Esophagus muscularis mucosa (tissue), 4 donors: Measurements from ENCODE around the gene ZNF747. TPM values are rescaled to one million over a fixed set of nuclear protein-coding genes. Genes with fewer than 3 reads are reported as not detected.

Experiments used
- DNase-seq: peaks from one replicate; pipeline ENCODE4 v3.0.0-alpha.2; 2017; ENCODE audit errors: extremely low spot score
- H3K27ac ChIP-seq, 4 donors: fragments of 200-600 bp; sonication (generic); replicated peaks in 1 of 4; 1 replicate in 3 of 4; 2 replicates in 1 of 4; pipeline ENCODE4 v1.5.1; 2016 to 2019; ENCODE audit warnings: mild to moderate bottlenecking in 1 of 4
- H3K27me3 ChIP-seq, 4 donors: fragments of 200-600 bp; sonication (generic); one replicate each; pipeline versions ENCODE4 v1.5.1 to v1.6.0; 2016 to 2019
- H3K36me3 ChIP-seq, 4 donors: fragments of 200-600 bp; sonication (generic); one replicate each; pipeline ENCODE4 v1.5.1; 2016 to 2019
- H3K4me1 ChIP-seq, 4 donors: fragments of 200-600 bp; sonication (generic); one replicate each; pipeline ENCODE4 v1.5.1; 2016 to 2019
- H3K4me3 ChIP-seq, 4 donors: fragments of 200-600 bp; sonication (generic); 1 replicate in 2 of 4; 2 replicates in 2 of 4; pipeline ENCODE4 v1.5.1; 2016 to 2019; ENCODE audit warnings: mild to moderate bottlenecking in 4 of 4, moderate library complexity in 1 of 4
- H3K9me3 ChIP-seq, 4 donors: fragments of 200-600 bp; sonication (generic); 1 replicate in 3 of 4; 2 replicates in 1 of 4; pipeline ENCODE4 v1.5.1; 2016 to 2019
- CTCF ChIP-seq, 3 experiments: fragments of 200-600 bp in 2 of 3; fragments of 450-650 bp in 1 of 3; sonication (generic) in 2 of 3; IDR thresholded peaks; one replicate each; pipeline ENCODE4 v1.5.1; 2017 to 2019; ENCODE audit warnings: antibody characterized with exemption in 3 of 3, mild to moderate bottlenecking in 2 of 3, moderate library complexity in 1 of 3
- EP300 ChIP-seq: sonication (generic); formaldehyde crosslinking; IDR thresholded peaks from one replicate; pipeline ENCODE4 v1.6.1; 2017; ENCODE audit warnings: antibody characterized with exemption
- POLR2A ChIP-seq: fragments of 450-650 bp; IDR thresholded peaks from one replicate; pipeline ENCODE4 v1.6.1; 2017; ENCODE audit warnings: antibody characterized with exemption, moderate library complexity, mild to moderate bottlenecking, low read depth
- POLR2AphosphoS5 ChIP-seq, 2 donors: sonication (generic); formaldehyde crosslinking; IDR thresholded peaks; one replicate each; pipeline ENCODE4 v1.6.1; 2017; ENCODE audit warnings: antibody characterized with exemption in 2 of 2
- WGBS: methylation state at CpG from one replicate; pipeline ENCODE4 v1.1.5; 2018; 5-methylcytosine and 5-hydroxymethylcytosine counted together
- intact Hi-C: fragments of 100-400 bp; cut with DNase I; formaldehyde crosslinking; loops from one replicate; pipeline ENCODE4 v1.15.1; 2023
- total RNA-seq, 4 donors: library from RNA; depleted of rRNA; stranded (reverse); fragments of >200 nt; gene quantifications; one replicate each; pipeline versions ENCODE4 v1.1.0 to v1.2.1, GENCODE V29; 2016

Gene ZNF747
- total RNA-seq, 4 donors from 2014 or later, result 15.2 to 29.6 (median 22.3) TPM

- Histone ChIP-seq H3K27me3 (no peaks in the 10 kb centered on the region), H3K27ac (peak overlapping the region; percentile 90 to 97 (median 92)), H3K4me1 (peaks cover 9 to 47% (median 41%) of the 10 kb centered on the region in 4 donors), H3K4me3 (peak overlapping the region; percentile 70 to 89 (median 79)), H3K36me3 (peaks cover 14 to 27% (median 23%) of the 10 kb centered on the region in 4 donors), H3K9me3 (no peaks in the 10 kb centered on the region)
- intact Hi-C loops, result loop anchor here (1.0 kb wide), 1 partner anchor 24 kb away; no protein-coding TSS in a partner anchor
- WGBS, result 89% methylated on average over 21 of the region's 21 CpGs
- no peak for TF ChIP-seq CTCF (IDR thresholded peaks at IDR 0.05)
- TF ChIP-seq POLR2A, result no peak
- no peak for DNase-seq
Measured at GRCh38 chr16:30558789-30559377, 24.2 kb upstream of the ZNF747 start.

GRCh38 chr16:30557957-30558788, 23.5 kb upstream of the ZNF747 start, which contains the start of gene ZNF764:
ZNF764 (minus strand) TSS chr16:30558374; CDS start chr16:30558182, 192 bp downstream.
- intact Hi-C loops, result loop anchor here (1.0 kb wide), 1 partner anchor 23 kb away; no protein-coding TSS in a partner anchor
- Histone ChIP-seq H3K36me3 (peaks cover 14 to 34% (median 27%) of the 10 kb centered on the region in 4 donors), H3K27me3 (no peaks in the 10 kb centered on the region), H3K4me3 (peak within 1 kb of the TSS; percentile 70 to 89 (median 79)), H3K27ac (peak within 1 kb of the TSS; percentile 90 to 97 (median 92)), H3K4me1 (peaks cover 9 to 52% (median 43%) of the 10 kb centered on the region in 4 donors), H3K9me3 (no peaks in the 10 kb centered on the region)
- TF ChIP-seq POLR2AphosphoS5 (IDR thresholded peaks at IDR 0.05) (peak; percentile 81 to 85), POLR2A (no peak), CTCF (IDR thresholded peaks at IDR 0.05) (peak in 1 of 3 experiments; percentile 13)
- 0% methylated on average over 12 of the region's 74 CpGs for WGBS
- peak; percentile 99 for DNase-seq

- Histone ChIP-seq H3K9me3 (no peaks in the 10 kb centered on the region), H3K4me1 (peaks cover 9 to 53% (median 45%) of the 10 kb centered on the region in 4 donors), H3K27ac (peak overlapping the region; percentile 90 to 97 (median 92)), H3K27me3 (no peaks in the 10 kb centered on the region), H3K4me3 (peak overlapping the region; percentile 70 to 89 (median 79)), H3K36me3 (peaks cover 14 to 39% (median 31%) of the 10 kb centered on the region in 4 donors)
- intact Hi-C loops, result no loop called here
- DNase-seq, result no peak
- 2% methylated on average over 13 of the region's 17 CpGs for WGBS
- TF ChIP-seq EP300 (no peak), POLR2AphosphoS5 (IDR thresholded peaks at IDR 0.05) (no peak), CTCF (IDR thresholded peaks at IDR 0.05) (peak in 2 of 3 experiments; percentile 11 to 13)
Measured at GRCh38 chr16:30557707-30557956, 23.0 kb upstream of the ZNF747 start.

- intact Hi-C loops, result no loop called here
- WGBS, result 52% methylated on average over 10 of the region's 10 CpGs
- TF ChIP-seq CTCF (IDR thresholded peaks at IDR 0.05) (no peak), POLR2A (no peak), EP300 (no peak), POLR2AphosphoS5 (IDR thresholded peaks at IDR 0.05) (no peak)
- Histone ChIP-seq H3K27me3 (no peaks in the 10 kb centered on the region), H3K9me3 (no peaks in the 10 kb centered on the region), H3K4me1 (peaks cover 9 to 47% (median 39%) of the 10 kb centered on the region in 4 donors), H3K4me3 (no peak overlapping the region), H3K36me3 (peaks cover 14 to 40% (median 31%) of the 10 kb centered on the region in 4 donors), H3K27ac (peak overlapping the region in 2 of 4 donors; percentile 8 to 17)
- no peak for DNase-seq
Measured at GRCh38 chr16:30556125-30556473, 21.4 kb upstream of the ZNF747 start.
